ENCODE measurements around the gene NDUFB2. TPM values are rescaled to one million over a fixed set of nuclear protein-coding genes. Genes with fewer than 3 reads are reported as not detected.

The NDUFB2 gene
- total and polyA plus RNA-seq, 2 of the 13 experiments (the other 11 are each of a cell fraction or from before 2014, with no cell fraction given): 206 to 221 TPM

DNA sequence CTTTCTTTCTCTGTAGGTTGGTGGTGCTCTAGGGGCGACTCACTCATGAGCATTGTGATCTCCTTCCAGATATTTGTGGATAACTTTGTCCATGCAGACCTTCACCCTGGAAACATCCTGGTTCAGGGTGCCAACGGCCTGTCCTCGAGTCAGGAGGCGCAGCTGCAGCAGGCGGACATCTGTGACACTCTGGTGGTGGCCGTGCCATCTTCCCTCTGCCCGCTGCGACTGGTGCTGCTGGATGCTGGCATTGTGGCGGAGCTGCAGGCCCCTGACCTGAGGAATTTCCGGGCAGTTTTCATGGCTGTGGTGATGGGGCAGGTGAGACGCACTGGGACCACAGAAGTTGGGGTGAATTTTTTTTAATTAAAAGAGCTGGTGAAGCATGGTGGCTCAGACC lies 9.6 kb upstream of the NDUFB2 start (continued):
- TF ChIP-seq KMT2B (CRISPR knock-in tag; IDR thresholded peaks at IDR 0.05) (no peak), ZNF3 (CRISPR knock-in tag; IDR thresholded peaks at IDR 0.05) (no peak), TARDBP (CRISPR knock-in tag; IDR thresholded peaks at IDR 0.05) (no peak)

DNA sequence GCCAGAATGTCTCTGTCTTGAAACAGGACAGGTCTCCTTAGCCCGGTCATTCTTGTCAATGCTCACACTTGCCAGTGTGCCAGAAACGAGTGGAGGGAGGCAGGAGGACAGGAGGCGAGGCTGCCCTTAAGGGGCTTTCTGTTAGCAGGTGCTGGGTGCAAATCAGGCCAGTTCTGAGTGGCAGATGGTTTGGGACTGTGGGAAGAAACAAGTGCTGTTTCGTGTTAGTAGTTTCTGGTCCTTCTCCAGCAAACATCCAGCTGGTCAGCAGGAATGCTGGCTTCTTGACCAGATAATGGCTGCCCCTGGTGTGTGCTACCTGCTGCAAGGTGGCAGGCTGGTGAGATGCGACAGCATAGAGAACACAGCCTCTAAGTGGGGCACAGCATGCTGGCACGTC lies 8.2 kb upstream of the NDUFB2 start:
- BruUV-seq (replicated peaks): no TSS peak
- TF ChIP-seq PHF8 (CRISPR knock-in tag; IDR thresholded peaks at IDR 0.05) (no peak), CBX1 (IDR thresholded peaks at IDR 0.05; ENCODE audit: low read depth) (no peak), ZNF879 (CRISPR knock-in tag; IDR thresholded peaks at IDR 0.05) (no peak), BHLHE40 (IDR thresholded peaks at IDR 0.05; ENCODE audit: low read length) (no peak)
- TF ChIP-seq, protein P1, sequence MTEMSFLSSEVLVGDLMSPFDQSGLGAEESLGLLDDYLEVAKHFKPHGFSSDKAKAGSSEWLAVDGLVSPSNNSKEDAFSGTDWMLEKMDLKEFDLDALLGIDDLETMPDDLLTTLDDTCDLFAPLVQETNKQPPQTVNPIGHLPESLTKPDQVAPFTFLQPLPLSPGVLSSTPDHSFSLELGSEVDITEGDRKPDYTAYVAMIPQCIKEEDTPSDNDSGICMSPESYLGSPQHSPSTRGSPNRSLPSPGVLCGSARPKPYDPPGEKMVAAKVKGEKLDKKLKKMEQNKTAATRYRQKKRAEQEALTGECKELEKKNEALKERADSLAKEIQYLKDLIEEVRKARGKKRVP (CRISPR knock-in tag; IDR thresholded peaks at IDR 0.05): no peak
- POLR2A ChIA-PET: no interaction called here
- Histone ChIP-seq H3K4me2 (ENCODE audit: low read depth, low read length) (no peak overlapping the region), H2AFZ (ENCODE audit: low read length) (no peak overlapping the region), H3K27me3 (ENCODE audit: control insufficient read depth in 1 of 2, insufficient read depth in 2 of 2, low read length in 2 of 2) (no peaks in the 10 kb centered on the region), H3K4me3 (replicated peaks in 1 of 3; ENCODE audit: insufficient read depth in 1 of 3, low read depth in 2 of 3, low read length in 3 of 3) (no peak overlapping the region), H3K79me2 (ENCODE audit: insufficient read depth, low read length) (no peaks in the 10 kb centered on the region), H3K27ac (ENCODE audit: extremely low read length, insufficient read depth, low read length) (no peak overlapping the region), H3K4me1 (ENCODE audit: insufficient read depth, low read length) (peaks cover 8% of the 10 kb centered on the region; the same call in 1 of the 2 replicates), H3K9me3 (ENCODE audit: low read length) (no peaks in the 10 kb centered on the region), H3K36me3 (replicated peaks in 1 of 2; ENCODE audit: control insufficient read depth in 1 of 2, insufficient read depth in 2 of 2, low read length in 2 of 2) (peaks cover 2 to 13% of the 10 kb centered on the region in 2 experiments; a peak in 3 of 5 replicates), H3K9ac (ENCODE audit: insufficient read depth, low read depth, low read length) (no peak overlapping the region), H4K20me1 (ENCODE audit: insufficient read depth, low read length) (no peaks in the 10 kb centered on the region)
- intact Hi-C loops (cut with micrococcal nuclease; ENCODE audit: unreplicated experiment) (no loop called here), in situ Hi-C loops (cut with HindIII; ENCODE audit: extremely low pct_ligation_motif_present, low pct_unique_long_range_greater_than_20kb) (loop anchor here (25.0 kb wide), 1 partner anchor 324 kb away; the partner anchor contains the start of gene MRPS33)
- FAIRE-seq (no peak), DNase-seq (ENCODE audit: low spot score) (no peak), ATAC-seq (no peak)
- CTCF ChIA-PET (ENCODE audit: low intra/inter-chr PET ratio, low total read pairs): no interaction called here
- 92% methylated on average over 5 of the region's 6 CpGs for WGBS (ENCODE audit: low lambda C conversion rate)
